GM19452 (cell line): Measurements from ENCODE around the gene RAB1B.
"Not testable (repeated sequence)": the region's sequence is repeated elsewhere in the genome, so short reads cannot be mapped to it uniquely, and the experiment has no call there.

Experiments used
- ATAC-seq: cut with Tn5 transposase; IDR thresholded peaks from one replicate; pipeline ENCODE4 v1.9.1; 2021; ENCODE audit not compliant: unreplicated experiment

RAB1B gene

GRCh38 chr11:66239511-66239910 lies 28.9 kb upstream of the RAB1B start:
- ATAC-seq, result no peak

DNA sequence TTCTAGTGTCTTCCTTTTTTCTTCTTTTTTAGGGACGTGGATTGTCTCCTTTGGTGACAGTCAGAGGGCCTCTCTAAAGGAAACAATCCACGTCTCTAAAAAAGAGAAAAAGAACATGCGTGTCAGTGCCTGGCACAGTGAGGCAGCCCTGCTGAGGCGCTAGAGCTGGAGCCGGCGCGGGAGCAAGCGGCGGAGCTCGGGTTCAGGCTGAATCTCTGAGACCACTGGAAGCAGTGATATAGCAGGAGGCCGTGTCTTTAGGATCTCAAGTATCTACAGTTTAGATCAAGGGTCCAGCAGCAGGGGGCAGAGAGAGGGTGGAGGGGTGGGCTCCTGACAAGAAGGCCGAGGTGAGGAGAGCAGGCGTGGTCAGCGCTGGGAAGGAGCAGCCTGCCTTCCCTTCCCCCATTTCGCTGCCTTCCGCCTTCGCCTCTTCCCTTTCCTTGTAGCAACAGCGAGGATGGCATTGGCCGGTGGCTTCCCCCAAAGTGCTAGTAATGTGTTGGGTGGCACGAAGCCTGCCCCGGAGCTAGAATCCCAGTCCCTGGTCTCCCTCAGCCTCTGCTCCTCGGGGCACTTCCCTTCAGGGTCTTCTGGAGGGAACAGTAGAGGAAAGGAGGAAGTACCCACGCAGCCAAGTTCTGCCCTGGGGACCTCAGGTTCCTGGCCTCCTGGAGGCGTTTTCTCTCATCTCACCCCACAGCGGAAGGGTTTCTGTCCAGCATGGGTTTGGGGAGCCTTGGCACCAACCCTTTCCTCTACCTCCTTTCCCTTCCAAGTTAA lies 28.2 kb upstream of the RAB1B start:
- no peak for ATAC-seq

GRCh38 chr11:66240781-66241136 lies 27.7 kb upstream of the RAB1B start:
- ATAC-seq, result no peak

GRCh38 chr11:66242095-66242765 lies 26.2 kb upstream of the RAB1B start:
- ATAC-seq, result no peak

- no peak for ATAC-seq
Observed at GRCh38 chr11:66243782-66244535, 24.5 kb upstream of the RAB1B start.

- no peak for ATAC-seq
Observed at GRCh38 chr11:66247295-66247694, 21.1 kb upstream of the RAB1B start.

GRCh38 chr11:66247801-66248200 lies 20.6 kb upstream of the RAB1B start:
- ATAC-seq, result no peak

DNA sequence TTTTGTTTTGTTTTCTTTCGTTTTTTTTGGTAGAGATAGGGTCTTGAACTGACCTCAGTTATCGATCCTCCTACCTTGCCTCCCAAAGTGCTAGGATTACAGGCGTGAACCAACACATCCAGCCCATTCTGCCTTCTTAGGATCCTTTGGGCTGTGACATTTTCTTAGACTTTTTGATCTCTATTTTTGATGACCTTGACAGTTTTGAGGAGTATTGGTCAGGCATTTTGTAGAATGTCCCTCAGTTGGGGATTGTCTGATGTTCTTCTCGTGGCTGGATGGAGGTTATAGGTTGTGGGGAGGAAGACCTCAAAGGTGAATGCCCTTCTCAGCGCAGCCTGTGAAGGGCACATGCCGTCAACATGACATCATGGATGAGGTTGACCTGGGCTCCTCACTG lies 19.5 kb upstream of the RAB1B start:
- ATAC-seq, result no peak

DNA sequence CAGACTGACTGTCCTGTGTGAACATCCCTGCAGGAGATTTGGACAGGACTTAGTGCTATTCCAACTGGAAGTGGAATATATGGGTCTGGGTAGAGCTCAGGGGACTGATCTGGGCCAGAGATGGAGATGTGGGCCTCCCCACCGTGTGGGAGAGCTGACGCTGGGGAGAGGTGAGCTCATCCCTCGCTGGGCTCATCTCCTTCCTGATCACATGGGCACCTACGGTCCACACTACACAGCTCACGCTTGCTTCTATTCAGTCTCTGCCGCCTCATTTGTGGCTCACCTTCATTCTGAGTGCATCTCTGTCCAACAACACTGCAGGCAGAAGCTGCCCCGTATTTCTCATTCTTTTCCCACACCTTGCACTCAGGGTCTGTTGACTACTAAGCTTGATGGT lies 16.6 kb upstream of the RAB1B start:
- ATAC-seq, result no peak

- not testable (repeated sequence) for ATAC-seq
Observed at GRCh38 chr11:66253081-66253480, 15.4 kb upstream of the RAB1B start.

DNA sequence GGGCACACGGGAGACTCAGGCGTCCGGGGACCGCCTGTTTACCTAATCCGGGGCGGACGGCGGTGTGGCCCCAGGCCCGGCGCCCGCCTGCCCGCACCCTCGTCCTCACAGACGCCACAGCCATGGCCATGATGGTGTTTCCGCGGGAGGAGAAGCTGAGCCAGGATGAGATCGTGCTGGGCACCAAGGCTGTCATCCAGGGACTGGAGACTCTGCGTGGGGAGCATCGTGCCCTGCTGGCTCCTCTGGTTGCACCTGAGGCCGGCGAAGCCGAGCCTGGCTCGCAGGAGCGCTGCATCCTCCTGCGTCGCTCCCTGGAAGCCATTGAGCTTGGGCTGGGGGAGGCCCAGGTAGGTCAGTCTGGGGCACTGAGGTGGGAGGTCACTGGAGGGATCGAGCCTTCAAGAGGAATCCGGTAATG lies 10.0 kb upstream of the RAB1B start:
- no peak for ATAC-seq

- ATAC-seq, result no peak
Observed at GRCh38 chr11:66259225-66259624, 9.2 kb upstream of the RAB1B start.

DNA sequence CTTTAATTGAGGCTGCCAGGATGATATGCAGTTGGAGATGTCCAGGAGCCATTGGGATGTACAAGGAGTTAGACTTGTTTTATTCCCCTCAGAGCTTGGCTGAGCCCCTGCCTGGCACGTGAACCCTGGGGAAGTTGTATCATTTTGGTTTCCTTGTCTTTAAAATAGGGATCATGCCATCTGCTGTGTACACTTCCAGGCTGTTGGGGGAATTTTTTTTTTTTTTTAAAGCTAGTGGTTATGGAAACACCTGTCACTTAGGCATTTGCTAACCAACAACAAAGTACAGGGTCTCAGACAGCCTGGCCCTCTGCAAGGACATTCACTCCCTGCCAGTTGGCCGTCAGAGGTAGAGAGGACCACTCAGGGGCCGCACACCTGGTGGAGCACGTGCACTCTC lies 8.5 kb upstream of the RAB1B start:
- no peak for ATAC-seq

GRCh38 chr11:66261578-66261977 lies 6.9 kb upstream of the RAB1B start:
- ATAC-seq, result no peak

GRCh38 chr11:66262191-66262590 lies 6.2 kb upstream of the RAB1B start:
- ATAC-seq, result no peak

GRCh38 chr11:66262696-66263095 lies 5.7 kb upstream of the RAB1B start:
- ATAC-seq, result no peak

- ATAC-seq, result no peak
Observed at GRCh38 chr11:66263231-66263630, 5.2 kb upstream of the RAB1B start.

DNA sequence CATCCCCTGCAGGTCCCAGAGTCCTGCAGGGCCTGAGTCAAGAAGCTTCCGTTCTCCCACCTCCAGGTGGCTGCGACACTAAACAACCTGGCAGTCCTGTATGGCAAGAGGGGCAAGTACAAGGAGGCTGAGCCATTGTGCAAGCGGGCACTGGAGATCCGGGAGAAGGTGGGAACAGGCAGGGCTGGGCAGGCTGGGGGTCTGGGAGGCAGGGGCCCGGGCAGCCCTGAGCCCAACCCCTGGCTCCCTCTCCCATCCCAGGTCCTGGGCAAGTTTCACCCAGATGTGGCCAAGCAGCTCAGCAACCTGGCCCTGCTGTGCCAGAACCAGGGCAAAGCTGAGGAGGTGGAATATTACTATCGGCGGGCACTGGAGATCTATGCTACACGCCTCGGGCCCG lies 4.7 kb upstream of the RAB1B start:
- no peak for ATAC-seq

DNA sequence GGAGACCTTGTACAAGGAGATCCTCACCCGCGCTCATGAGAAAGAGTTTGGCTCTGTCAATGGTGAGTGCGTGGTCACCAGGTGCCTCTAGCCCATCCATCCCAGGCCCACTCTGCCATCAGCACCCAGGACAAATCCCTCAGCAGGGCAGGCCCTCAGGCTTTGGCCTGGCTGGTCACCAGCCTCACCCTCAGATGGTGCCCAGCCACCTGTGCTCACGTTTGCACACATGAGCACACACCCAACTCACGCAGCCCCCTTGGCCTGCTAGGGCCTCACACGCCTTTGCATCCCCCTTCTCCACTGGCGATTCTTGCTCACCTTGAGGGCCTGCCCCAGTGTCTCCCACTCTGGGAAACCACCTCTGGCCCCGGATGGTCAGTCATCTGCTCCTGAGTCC lies 4.1 kb upstream of the RAB1B start:
- ATAC-seq, result no peak

DNA sequence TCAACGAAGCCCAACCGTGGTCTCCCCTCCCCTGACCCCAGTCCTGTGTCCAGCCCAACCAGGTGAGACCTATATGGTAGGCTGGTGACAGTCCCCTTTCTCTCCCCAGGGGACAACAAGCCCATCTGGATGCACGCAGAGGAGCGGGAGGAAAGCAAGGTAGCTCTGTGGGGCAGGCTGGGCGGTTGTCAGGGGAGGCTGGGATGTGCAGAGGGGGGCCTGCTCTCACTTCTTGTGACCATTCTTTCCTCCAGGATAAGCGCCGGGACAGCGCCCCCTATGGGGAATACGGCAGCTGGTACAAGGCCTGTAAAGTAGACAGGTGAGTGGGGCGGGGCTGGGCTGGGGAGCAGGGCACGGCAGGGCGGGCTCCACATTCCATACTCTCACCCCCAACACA lies 3.5 kb upstream of the RAB1B start:
- ATAC-seq, result no peak

GRCh38 chr11:66265531-66266377 lies 2.7 kb upstream of the RAB1B start:
- no peak for ATAC-seq
